T-helper 2 cell treated with Interferon-gamma antibody and Interleukin-4, amounts not matched to agents 5 μg/mL and 100 μg/mL, for 36 hours (primary cell): ENCODE measurements around the gene LRRC25.

Experiments used
- DNase-seq: peaks from one replicate; pipeline ENCODE4 v3.0.0; 2021; ENCODE audit warnings: low spot score
- H3K27ac Mint-ChIP-seq: one replicate; pipeline ENCODE4 v1.8.0; 2021; ENCODE audit warnings: mild to moderate bottlenecking, mixed read lengths
- H3K27me3 Mint-ChIP-seq: one replicate; pipeline ENCODE4 v1.8.0; 2021; ENCODE audit warnings: low read depth, mixed read lengths
- H3K36me3 Mint-ChIP-seq: one replicate; pipeline ENCODE4 v1.8.0; 2021; ENCODE audit warnings: low read depth, mixed read lengths
- H3K4me1 Mint-ChIP-seq: one replicate; pipeline ENCODE4 v1.8.0; 2021; ENCODE audit warnings: low read depth, mixed read lengths
- H3K4me3 Mint-ChIP-seq: one replicate; pipeline ENCODE4 v1.8.0; 2022; ENCODE audit warnings: mild to moderate bottlenecking, moderate library complexity, mixed read lengths
- H3K9me3 Mint-ChIP-seq: one replicate; pipeline ENCODE4 v1.8.0; 2021; ENCODE audit warnings: mixed read lengths

Gene LRRC25

GRCh38 chr19:18431351-18432197 lies 34.2 kb upstream of the LRRC25 start:
- no peak overlapping the region for H3K27ac Mint-ChIP-seq

GRCh38 chr19:18430417-18431144 lies 33.2 kb upstream of the LRRC25 start:
- DNase-seq = no peak
- no peaks in the 10 kb centered on the region for H3K27me3 Mint-ChIP-seq
- peak overlapping the region; percentile 55 for H3K27ac Mint-ChIP-seq
- H3K9me3 Mint-ChIP-seq = no peaks in the 10 kb centered on the region
- peak overlapping the region; percentile 26 for H3K4me3 Mint-ChIP-seq
- peaks cover 11% of the 10 kb centered on the region for H3K4me1 Mint-ChIP-seq
- peaks cover 17% of the 10 kb centered on the region for H3K36me3 Mint-ChIP-seq

More at GRCh38 chr19:18431351-18432197, 34.2 kb upstream of the LRRC25 start:
- no peak for DNase-seq
- H3K27me3 Mint-ChIP-seq = no peaks in the 10 kb centered on the region
- H3K9me3 Mint-ChIP-seq = no peaks in the 10 kb centered on the region
- peaks cover 15% of the 10 kb centered on the region for H3K36me3 Mint-ChIP-seq
- H3K4me3 Mint-ChIP-seq = no peak overlapping the region
- peaks cover 11% of the 10 kb centered on the region for H3K4me1 Mint-ChIP-seq

- Mint-ChIP-seq H3K9me3 (no peaks in the 10 kb centered on the region), H3K4me1 (peaks cover 11% of the 10 kb centered on the region), H3K4me3 (peak overlapping the region; percentile 69), H3K27ac (peak overlapping the region; percentile 52), H3K27me3 (no peaks in the 10 kb centered on the region), H3K36me3 (peaks cover 17% of the 10 kb centered on the region)
- DNase-seq = no peak
Measured at GRCh38 chr19:18429717-18430416, 32.4 kb upstream of the LRRC25 start.

- peak overlapping the region; percentile 69 for H3K4me3 Mint-ChIP-seq
- no peaks in the 10 kb centered on the region for H3K9me3 Mint-ChIP-seq
- peak; percentile 80 for DNase-seq
- peaks cover 18% of the 10 kb centered on the region for H3K4me1 Mint-ChIP-seq
- peak overlapping the region; percentile 57 for H3K27ac Mint-ChIP-seq
- H3K36me3 Mint-ChIP-seq = peaks cover 11% of the 10 kb centered on the region
- H3K27me3 Mint-ChIP-seq = no peaks in the 10 kb centered on the region
Measured at GRCh38 chr19:18428787-18429674, 31.6 kb upstream of the LRRC25 start.

- no peak overlapping the region for H3K4me3 Mint-ChIP-seq
- H3K36me3 Mint-ChIP-seq = peaks cover 11% of the 10 kb centered on the region
- H3K4me1 Mint-ChIP-seq = peaks cover 20% of the 10 kb centered on the region
- H3K9me3 Mint-ChIP-seq = no peaks in the 10 kb centered on the region
- DNase-seq = no peak
- H3K27ac Mint-ChIP-seq = peak overlapping the region; percentile 57
- H3K27me3 Mint-ChIP-seq = no peaks in the 10 kb centered on the region
Measured at GRCh38 chr19:18428173-18428786, 30.9 kb upstream of the LRRC25 start.

- no peaks in the 10 kb centered on the region for H3K27me3 Mint-ChIP-seq
- no peak overlapping the region for H3K4me3 Mint-ChIP-seq
- H3K36me3 Mint-ChIP-seq = peaks cover 17% of the 10 kb centered on the region
- H3K9me3 Mint-ChIP-seq = no peaks in the 10 kb centered on the region
- H3K27ac Mint-ChIP-seq = peak overlapping the region; percentile 10
- H3K4me1 Mint-ChIP-seq = peaks cover 25% of the 10 kb centered on the region
- DNase-seq = no peak
Measured at GRCh38 chr19:18427743-18428113, 30.3 kb upstream of the LRRC25 start.

GRCh38 chr19:18427080-18427742 lies 29.8 kb upstream of the LRRC25 start:
- peaks cover 29% of the 10 kb centered on the region for H3K4me1 Mint-ChIP-seq
- H3K4me3 Mint-ChIP-seq = no peak overlapping the region
- H3K27ac Mint-ChIP-seq = peak overlapping the region; percentile 45
- no peaks in the 10 kb centered on the region for H3K27me3 Mint-ChIP-seq
- no peak for DNase-seq
- H3K9me3 Mint-ChIP-seq = no peaks in the 10 kb centered on the region
- peaks cover 18% of the 10 kb centered on the region for H3K36me3 Mint-ChIP-seq

- H3K36me3 Mint-ChIP-seq = peaks cover 16% of the 10 kb centered on the region
- no peak overlapping the region for H3K4me3 Mint-ChIP-seq
- H3K27me3 Mint-ChIP-seq = no peaks in the 10 kb centered on the region
- no peaks in the 10 kb centered on the region for H3K9me3 Mint-ChIP-seq
- no peak for DNase-seq
- H3K4me1 Mint-ChIP-seq = peaks cover 38% of the 10 kb centered on the region
- H3K27ac Mint-ChIP-seq = no peak overlapping the region
Measured at GRCh38 chr19:18426416-18426767, 29.0 kb upstream of the LRRC25 start.

GRCh38 chr19:18425515-18426415 lies 28.3 kb upstream of the LRRC25 start:
- H3K4me1 Mint-ChIP-seq = peaks cover 43% of the 10 kb centered on the region
- no peaks in the 10 kb centered on the region for H3K27me3 Mint-ChIP-seq
- H3K27ac Mint-ChIP-seq = peak overlapping the region; percentile 58
- H3K9me3 Mint-ChIP-seq = no peaks in the 10 kb centered on the region
- H3K4me3 Mint-ChIP-seq = peak overlapping the region; percentile 29
- no peak for DNase-seq
- H3K36me3 Mint-ChIP-seq = peaks cover 16% of the 10 kb centered on the region

GRCh38 chr19:18424890-18425514 lies 27.6 kb upstream of the LRRC25 start:
- no peak overlapping the region for H3K27ac Mint-ChIP-seq
- H3K4me1 Mint-ChIP-seq = peaks cover 42% of the 10 kb centered on the region
- H3K4me3 Mint-ChIP-seq = peak overlapping the region; percentile 29
- DNase-seq = no peak
- H3K9me3 Mint-ChIP-seq = no peaks in the 10 kb centered on the region
- peaks cover 17% of the 10 kb centered on the region for H3K36me3 Mint-ChIP-seq
- no peaks in the 10 kb centered on the region for H3K27me3 Mint-ChIP-seq

GRCh38 chr19:18424122-18424889 lies 26.9 kb upstream of the LRRC25 start:
- no peaks in the 10 kb centered on the region for H3K27me3 Mint-ChIP-seq
- peaks cover 14% of the 10 kb centered on the region for H3K36me3 Mint-ChIP-seq
- no peaks in the 10 kb centered on the region for H3K9me3 Mint-ChIP-seq
- peaks cover 38% of the 10 kb centered on the region for H3K4me1 Mint-ChIP-seq
- peak overlapping the region; percentile 21 for H3K4me3 Mint-ChIP-seq
- DNase-seq = no peak
- H3K27ac Mint-ChIP-seq = no peak overlapping the region
